Skeletal muscle cell (primary cell): Measurements from ENCODE around the gene DTX2.
"Not testable (repeated sequence)": the region's sequence is repeated elsewhere in the genome, so short reads cannot be mapped to it uniquely, and the experiment has no call there.

Source experiments
- DNase-seq: peaks from one replicate; pipeline ENCODE4 v3.0.0-alpha.2; 2010; ENCODE audit warnings: low read depth
- H3K4me3 ChIP-seq: 2 replicates; pipeline ENCODE4 v1.5.1; 2011; ENCODE audit warnings: low read depth, mild to moderate bottlenecking, control low read depth, low read length, moderate library complexity

Gene DTX2

GRCh38 chr7:76483081-76483480 lies 21.6 kb downstream of the DTX2 start:
- not testable (repeated sequence) for DNase-seq, H3K4me3 ChIP-seq

DNA sequence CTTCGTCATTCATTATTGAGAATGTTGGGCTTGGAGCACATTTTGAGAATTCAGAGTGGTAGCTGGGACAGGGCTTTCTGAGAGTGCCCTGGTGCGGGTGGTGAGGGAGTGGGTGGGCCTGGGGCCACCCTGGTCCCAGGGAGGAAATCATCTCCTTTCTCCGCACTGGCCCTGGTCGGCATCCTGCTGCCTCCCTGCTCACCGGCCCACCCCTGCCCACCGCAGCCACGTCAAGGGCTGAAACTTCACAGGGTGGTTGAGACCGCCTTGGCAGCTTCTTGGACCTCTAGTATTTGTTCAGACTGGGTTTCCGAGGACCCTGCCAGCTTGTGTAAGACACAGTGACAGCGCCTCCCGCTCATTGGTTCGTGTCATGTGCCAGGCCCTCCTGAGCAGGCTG lies 22.9 kb downstream of the DTX2 start:
- not testable (repeated sequence) for DNase-seq, H3K4me3 ChIP-seq

DNA sequence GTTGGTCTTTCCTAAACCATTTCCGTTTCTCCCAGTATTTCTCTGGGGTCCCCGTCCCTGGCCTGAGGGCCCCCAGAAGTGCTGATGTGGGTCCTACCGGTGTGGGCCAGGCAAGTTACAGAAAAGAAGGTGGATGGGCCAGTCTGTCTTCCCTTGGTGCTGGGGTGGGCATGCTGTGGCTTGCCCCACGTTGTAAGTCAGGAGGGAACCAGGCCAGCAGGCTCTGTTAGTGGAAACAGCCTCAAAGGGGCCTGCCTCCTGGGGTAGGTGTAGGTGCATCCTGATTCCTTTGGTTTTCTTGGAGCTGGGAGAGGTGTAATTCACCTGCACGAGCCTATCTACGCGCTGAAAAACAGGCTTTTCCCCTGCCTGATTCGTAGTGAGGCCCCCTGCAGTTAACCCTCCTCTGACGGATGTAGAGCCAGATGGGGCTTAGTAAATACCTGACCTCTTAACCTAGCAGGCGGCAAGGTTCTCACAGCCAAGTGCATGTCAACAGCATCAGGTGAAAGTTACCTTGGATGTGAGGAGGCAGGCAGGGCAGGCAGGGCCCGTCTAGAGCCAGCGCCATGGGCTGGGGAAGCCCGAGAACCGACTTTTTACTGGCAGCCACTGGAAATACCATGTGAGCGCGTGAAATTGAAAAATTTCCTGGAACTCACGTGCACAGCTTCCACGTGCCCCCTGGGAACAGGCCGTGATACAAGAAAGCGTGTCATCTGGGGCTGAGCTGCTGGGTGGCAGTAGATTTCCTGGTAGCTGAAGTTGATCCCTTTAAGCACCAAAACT lies 24.5 kb downstream of the DTX2 start:
- not testable (repeated sequence) for DNase-seq, H3K4me3 ChIP-seq

GRCh38 chr7:76486618-76487017 lies 25.1 kb downstream of the DTX2 start:
- H3K4me3 ChIP-seq, DNase-seq: not testable (repeated sequence)

GRCh38 chr7:76487969-76488368 lies 26.5 kb downstream of the DTX2 start:
- not testable (repeated sequence) for H3K4me3 ChIP-seq, DNase-seq

GRCh38 chr7:76492139-76492538 lies 30.6 kb downstream of the DTX2 start:
- H3K4me3 ChIP-seq, DNase-seq: not testable (repeated sequence)

DNA sequence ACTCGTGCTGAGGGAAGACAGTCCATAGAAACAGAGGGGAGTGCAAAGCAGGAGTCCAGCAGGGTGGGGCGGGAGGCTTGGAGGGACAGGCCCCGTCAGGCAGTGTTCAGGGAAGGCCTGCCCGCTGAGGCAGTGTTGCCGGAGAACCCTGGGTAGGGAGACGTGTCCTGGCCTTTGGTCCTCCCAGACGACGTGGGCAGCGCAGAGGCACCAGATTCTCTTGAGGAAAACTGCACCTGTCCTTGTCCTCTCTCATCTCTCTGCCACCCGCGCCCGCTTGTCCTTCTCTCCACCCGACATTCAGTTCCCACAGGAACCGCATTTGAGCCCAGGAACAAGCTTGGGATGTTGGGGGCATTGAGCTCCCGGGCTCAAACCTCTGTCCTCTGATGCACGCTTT lies 34.2 kb downstream of the DTX2 start:
- not testable (repeated sequence) for H3K4me3 ChIP-seq

GRCh38 chr7:76497918-76498582 lies 36.5 kb downstream of the DTX2 start:
- not testable (repeated sequence) for DNase-seq, H3K4me3 ChIP-seq

More for the DNA sequence above, 34.2 kb downstream of the DTX2 start:
- not testable (repeated sequence) for DNase-seq

DNA sequence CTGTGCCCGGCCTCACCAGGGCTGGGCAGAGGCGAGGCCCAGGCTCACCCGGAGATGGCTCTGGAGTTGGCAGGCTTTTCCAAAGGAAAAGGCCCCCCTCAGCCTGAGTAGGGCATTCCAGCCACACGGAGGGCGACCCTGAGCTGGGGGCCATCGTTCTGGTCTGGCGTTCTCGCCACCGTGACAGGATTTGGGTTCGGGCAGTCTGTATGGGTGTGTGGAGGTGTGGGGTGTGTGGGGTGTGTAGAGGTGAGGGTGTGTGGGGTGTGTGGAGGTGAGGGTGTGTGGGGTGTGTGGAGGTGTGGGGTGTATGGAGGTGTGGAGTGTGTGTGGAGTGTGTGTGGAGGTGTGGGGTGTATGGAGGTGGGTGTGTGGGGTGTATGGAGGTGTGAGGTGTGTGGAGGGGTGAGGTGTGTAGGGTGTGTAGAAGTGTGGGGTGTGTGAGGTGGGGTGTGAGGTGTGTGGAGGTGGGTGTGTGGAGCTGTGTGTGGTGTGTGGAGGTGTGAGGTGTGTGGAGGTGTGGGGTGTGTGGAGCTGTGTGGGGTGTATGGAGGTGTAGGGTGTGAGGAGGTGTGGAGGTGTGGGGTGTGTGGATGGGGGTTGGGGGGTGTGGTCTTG lies 37.2 kb downstream of the DTX2 start:
- not testable (repeated sequence) for DNase-seq, H3K4me3 ChIP-seq

DNA sequence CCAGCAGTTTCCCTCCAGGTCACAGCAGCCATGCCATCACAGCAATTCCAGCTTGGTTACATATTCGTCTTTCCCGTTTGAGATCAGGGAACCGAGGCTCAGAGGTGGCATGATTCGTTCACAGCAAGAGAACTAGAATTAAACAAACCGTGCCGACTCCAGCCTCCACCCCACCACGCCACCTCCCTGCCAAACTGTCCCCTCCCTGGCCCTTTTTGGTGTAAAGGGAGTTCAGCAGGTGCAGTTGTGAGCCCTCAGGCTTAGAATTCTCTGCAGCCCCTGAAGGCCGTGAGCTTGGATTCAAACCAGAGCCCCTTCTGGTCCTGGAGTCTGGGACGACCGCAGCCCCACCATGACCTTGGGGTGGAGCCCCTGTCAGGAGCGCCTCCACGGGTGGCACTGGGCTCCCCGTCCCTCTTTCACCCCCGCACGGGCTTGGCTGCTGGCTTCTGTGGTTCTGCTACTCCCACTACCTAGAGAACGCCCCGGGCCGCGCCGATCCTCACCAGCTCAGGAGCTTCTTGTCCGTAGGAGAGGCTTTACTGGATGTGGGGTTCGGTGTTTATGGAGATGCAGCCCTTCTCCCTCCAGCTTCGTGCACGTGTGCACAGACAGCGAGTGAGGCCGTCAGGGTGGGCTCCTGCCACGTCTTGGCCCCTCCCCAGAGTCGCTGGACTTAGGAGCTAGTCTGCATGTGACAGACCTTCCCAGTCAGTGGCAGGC lies 37.9 kb downstream of the DTX2 start:
- not testable (repeated sequence) for DNase-seq, H3K4me3 ChIP-seq

DNA sequence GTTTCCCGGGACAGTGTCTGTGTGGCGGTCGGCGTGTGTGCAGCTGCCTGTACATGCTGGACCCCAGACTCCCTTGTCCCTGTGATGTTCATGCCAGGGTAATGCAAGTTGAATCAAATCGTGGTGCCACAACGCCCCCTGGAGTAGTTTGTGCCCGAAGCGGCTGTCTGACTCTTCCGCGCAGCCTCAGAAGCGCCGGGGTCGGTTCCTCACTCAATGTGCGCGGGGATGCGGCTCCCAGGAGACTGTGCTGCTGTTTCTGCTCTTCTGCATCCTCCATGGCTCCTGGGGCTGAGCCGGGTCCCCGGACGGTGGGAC lies 38.4 kb downstream of the DTX2 start:
- H3K4me3 ChIP-seq, DNase-seq: not testable (repeated sequence)

GRCh38 chr7:76502224-76502623 lies 40.7 kb downstream of the DTX2 start:
- DNase-seq, H3K4me3 ChIP-seq: not testable (repeated sequence)

GRCh38 chr7:76502836-76503235 lies 41.3 kb downstream of the DTX2 start:
- not testable (repeated sequence) for DNase-seq, H3K4me3 ChIP-seq

- DNase-seq, H3K4me3 ChIP-seq: not testable (repeated sequence)
These were observed 41.7 kb downstream of the DTX2 start for GRCh38 chr7:76503244-76503643.

GRCh38 chr7:76504351-76505167 lies 43.0 kb downstream of the DTX2 start:
- DNase-seq, H3K4me3 ChIP-seq: not testable (repeated sequence)

DNA sequence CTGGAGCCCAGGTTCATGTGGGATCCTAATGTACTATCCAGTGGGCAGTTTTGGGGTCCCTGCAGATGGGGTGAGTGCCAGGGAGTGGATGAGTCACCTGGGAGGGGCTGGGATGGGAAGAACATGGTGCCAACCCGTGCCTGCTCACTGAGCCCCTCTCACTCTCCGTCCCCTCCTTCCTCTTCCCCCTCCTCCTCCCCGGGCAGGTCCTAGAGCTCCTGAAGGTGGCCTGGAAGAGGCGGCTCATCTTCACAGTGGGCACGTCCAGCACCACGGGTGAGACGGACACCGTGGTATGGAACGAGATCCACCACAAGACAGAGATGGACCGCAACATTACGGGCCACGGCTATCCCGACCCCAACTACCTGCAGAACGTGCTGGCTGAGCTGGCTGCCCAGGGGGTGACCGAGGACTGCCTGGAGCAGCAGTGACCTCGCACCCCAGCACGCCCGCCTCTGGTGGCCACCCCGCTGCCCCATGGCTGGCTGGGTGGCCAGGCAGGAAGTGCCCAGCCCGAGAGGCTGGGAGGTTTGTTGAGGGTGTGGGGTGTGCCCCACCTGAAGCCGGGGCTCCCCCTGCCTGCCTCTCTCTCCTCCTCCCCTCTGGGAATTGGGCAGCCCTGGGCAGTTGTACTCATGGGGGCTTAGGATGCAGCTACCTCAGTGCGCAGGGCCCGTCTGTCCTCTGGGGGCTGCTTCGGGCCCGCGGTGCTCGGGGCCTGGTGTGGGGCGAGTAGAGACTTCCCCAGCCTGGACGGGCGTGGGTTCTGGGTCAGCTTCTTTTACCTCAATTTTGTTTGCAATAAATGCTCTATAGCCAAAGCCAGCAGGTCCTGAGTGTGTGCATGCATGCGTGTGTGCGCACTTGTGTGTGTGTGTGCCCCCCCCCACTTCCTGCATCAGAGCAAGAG lies 43.9 kb downstream of the DTX2 start:
- no peak overlapping the region for H3K4me3 ChIP-seq
- no peak for DNase-seq

DNA sequence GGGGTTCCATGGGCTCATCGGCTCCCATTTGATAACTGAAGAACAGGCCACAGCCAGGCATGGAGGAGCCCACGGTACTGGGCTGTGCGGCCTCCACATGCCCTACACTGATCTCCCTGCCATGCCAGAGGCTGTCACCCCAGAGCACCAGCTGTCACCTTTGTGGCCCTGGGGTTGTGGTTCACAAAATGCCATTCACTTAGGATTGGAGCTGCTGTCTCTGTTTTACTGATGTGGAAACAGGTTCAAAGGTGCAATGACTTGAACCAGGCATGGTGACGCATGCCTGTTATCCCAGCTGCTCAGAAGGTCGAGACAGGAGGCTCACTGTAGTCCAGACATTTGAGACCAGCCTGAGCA lies 44.6 kb downstream of the DTX2 start:
- no peak for DNase-seq
- no peak overlapping the region for H3K4me3 ChIP-seq

DNA sequence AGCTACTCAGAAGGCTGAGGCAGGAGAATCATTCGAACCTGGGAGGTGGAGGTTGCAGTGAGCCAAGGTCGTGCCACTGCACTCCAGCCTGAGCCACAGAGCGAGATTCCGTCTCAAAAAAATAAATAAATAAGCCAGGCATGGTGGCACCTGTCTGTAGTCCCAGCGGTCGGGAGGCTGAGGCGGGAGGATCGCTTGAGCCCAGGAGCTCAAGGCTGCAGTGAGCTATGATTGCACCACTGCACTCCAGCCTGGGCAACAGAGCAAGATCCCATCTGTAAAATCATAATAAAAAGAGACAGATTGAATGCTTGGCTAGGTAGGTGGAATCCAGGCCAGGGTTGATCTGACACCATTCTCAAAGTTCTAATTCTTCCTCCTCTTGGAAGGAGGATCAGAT lies 45.1 kb downstream of the DTX2 start:
- not testable (repeated sequence) for DNase-seq, H3K4me3 ChIP-seq
